ENCODE measurements around the gene CCDC33.

GRCh38 chr15:74332011-74332410 is 95.9 kb downstream of the CCDC33 start:
- TF ChIP-seq MAX (CRISPR knock-in tag; IDR thresholded peaks at IDR 0.05): no peak
- TF ChIP-seq, protein P1, sequence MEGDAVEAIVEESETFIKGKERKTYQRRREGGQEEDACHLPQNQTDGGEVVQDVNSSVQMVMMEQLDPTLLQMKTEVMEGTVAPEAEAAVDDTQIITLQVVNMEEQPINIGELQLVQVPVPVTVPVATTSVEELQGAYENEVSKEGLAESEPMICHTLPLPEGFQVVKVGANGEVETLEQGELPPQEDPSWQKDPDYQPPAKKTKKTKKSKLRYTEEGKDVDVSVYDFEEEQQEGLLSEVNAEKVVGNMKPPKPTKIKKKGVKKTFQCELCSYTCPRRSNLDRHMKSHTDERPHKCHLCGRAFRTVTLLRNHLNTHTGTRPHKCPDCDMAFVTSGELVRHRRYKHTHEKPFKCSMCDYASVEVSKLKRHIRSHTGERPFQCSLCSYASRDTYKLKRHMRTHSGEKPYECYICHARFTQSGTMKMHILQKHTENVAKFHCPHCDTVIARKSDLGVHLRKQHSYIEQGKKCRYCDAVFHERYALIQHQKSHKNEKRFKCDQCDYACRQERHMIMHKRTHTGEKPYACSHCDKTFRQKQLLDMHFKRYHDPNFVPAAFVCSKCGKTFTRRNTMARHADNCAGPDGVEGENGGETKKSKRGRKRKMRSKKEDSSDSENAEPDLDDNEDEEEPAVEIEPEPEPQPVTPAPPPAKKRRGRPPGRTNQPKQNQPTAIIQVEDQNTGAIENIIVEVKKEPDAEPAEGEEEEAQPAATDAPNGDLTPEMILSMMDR (IDR thresholded peaks at IDR 0.05): no peak
- no peak for TF ChIP-seq ELF4 (CRISPR knock-in tag; IDR thresholded peaks at IDR 0.05; ENCODE audit: low read depth)
- TF ChIP-seq, protein P2, sequence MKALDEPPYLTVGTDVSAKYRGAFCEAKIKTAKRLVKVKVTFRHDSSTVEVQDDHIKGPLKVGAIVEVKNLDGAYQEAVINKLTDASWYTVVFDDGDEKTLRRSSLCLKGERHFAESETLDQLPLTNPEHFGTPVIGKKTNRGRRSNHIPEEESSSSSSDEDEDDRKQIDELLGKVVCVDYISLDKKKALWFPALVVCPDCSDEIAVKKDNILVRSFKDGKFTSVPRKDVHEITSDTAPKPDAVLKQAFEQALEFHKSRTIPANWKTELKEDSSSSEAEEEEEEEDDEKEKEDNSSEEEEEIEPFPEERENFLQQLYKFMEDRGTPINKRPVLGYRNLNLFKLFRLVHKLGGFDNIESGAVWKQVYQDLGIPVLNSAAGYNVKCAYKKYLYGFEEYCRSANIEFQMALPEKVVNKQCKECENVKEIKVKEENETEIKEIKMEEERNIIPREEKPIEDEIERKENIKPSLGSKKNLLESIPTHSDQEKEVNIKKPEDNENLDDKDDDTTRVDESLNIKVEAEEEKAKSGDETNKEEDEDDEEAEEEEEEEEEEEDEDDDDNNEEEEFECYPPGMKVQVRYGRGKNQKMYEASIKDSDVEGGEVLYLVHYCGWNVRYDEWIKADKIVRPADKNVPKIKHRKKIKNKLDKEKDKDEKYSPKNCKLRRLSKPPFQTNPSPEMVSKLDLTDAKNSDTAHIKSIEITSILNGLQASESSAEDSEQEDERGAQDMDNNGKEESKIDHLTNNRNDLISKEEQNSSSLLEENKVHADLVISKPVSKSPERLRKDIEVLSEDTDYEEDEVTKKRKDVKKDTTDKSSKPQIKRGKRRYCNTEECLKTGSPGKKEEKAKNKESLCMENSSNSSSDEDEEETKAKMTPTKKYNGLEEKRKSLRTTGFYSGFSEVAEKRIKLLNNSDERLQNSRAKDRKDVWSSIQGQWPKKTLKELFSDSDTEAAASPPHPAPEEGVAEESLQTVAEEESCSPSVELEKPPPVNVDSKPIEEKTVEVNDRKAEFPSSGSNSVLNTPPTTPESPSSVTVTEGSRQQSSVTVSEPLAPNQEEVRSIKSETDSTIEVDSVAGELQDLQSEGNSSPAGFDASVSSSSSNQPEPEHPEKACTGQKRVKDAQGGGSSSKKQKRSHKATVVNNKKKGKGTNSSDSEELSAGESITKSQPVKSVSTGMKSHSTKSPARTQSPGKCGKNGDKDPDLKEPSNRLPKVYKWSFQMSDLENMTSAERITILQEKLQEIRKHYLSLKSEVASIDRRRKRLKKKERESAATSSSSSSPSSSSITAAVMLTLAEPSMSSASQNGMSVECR (CRISPR knock-in tag; IDR thresholded peaks at IDR 0.05; ENCODE audit: borderline replicate concordance): no peak
- TF ChIP-seq, protein P3, sequence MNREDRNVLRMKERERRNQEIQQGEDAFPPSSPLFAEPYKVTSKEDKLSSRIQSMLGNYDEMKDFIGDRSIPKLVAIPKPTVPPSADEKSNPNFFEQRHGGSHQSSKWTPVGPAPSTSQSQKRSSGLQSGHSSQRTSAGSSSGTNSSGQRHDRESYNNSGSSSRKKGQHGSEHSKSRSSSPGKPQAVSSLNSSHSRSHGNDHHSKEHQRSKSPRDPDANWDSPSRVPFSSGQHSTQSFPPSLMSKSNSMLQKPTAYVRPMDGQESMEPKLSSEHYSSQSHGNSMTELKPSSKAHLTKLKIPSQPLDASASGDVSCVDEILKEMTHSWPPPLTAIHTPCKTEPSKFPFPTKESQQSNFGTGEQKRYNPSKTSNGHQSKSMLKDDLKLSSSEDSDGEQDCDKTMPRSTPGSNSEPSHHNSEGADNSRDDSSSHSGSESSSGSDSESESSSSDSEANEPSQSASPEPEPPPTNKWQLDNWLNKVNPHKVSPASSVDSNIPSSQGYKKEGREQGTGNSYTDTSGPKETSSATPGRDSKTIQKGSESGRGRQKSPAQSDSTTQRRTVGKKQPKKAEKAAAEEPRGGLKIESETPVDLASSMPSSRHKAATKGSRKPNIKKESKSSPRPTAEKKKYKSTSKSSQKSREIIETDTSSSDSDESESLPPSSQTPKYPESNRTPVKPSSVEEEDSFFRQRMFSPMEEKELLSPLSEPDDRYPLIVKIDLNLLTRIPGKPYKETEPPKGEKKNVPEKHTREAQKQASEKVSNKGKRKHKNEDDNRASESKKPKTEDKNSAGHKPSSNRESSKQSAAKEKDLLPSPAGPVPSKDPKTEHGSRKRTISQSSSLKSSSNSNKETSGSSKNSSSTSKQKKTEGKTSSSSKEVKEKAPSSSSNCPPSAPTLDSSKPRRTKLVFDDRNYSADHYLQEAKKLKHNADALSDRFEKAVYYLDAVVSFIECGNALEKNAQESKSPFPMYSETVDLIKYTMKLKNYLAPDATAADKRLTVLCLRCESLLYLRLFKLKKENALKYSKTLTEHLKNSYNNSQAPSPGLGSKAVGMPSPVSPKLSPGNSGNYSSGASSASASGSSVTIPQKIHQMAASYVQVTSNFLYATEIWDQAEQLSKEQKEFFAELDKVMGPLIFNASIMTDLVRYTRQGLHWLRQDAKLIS (CRISPR knock-in tag; IDR thresholded peaks at IDR 0.05; ENCODE audit: borderline replicate concordance): no peak
- no peak for TF ChIP-seq MXD4 (CRISPR knock-in tag; IDR thresholded peaks at IDR 0.05; ENCODE audit: borderline replicate concordance)
- no peak for TF ChIP-seq FOXP4 (CRISPR knock-in tag; IDR thresholded peaks at IDR 0.05)
- TF ChIP-seq FOXK1 (CRISPR knock-in tag; IDR thresholded peaks at IDR 0.05): no peak
- no peak for TF ChIP-seq NR3C1 (CRISPR knock-in tag; conservative IDR thresholded peaks at IDR 0.05; ENCODE audit: low read depth)

Data from WTC11 (cell line).